HG03175 (cell line): Measurements from ENCODE around the gene LRRC32.

Source experiments
- ATAC-seq: cut with Tn5 transposase; IDR thresholded peaks from one replicate; pipeline ENCODE4 v1.9.1; 2021; ENCODE audit warnings: mild to moderate bottlenecking, moderate library complexity; ENCODE audit not compliant: unreplicated experiment

Gene LRRC32

GRCh38 chr11:76680518-76681425 lies 10.2 kb upstream of the LRRC32 start:
- ATAC-seq = peak; percentile 58

GRCh38 chr11:76678321-76678720 lies 7.8 kb upstream of the LRRC32 start:
- ATAC-seq = no peak

- ATAC-seq = no peak
Observed at GRCh38 chr11:76677458-76677765, 6.9 kb upstream of the LRRC32 start.

- ATAC-seq = no peak
Observed at GRCh38 chr11:76676636-76677457, 6.3 kb upstream of the LRRC32 start.

- peak; percentile 35 for ATAC-seq
Observed at GRCh38 chr11:76674517-76675400, 4.2 kb upstream of the LRRC32 start.

GRCh38 chr11:76673176-76674142 lies 2.9 kb upstream of the LRRC32 start:
- ATAC-seq = peak; percentile 7

GRCh38 chr11:76672431-76673175 lies 2.1 kb upstream of the LRRC32 start:
- ATAC-seq = peak; percentile 55

- ATAC-seq = no peak
Observed at GRCh38 chr11:76671626-76672309, 1.2 kb upstream of the LRRC32 start.

- no peak for ATAC-seq
Observed at GRCh38 chr11:76671237-76671592, 668 bp upstream of the LRRC32 start.

GRCh38 chr11:76669901-76670484 lies 554 bp downstream of the LRRC32 start:
- no peak for ATAC-seq

- no peak for ATAC-seq
Observed at GRCh38 chr11:76668362-76669155, 2.0 kb downstream of the LRRC32 start.

GRCh38 chr11:76667856-76668255 lies 2.7 kb downstream of the LRRC32 start:
- ATAC-seq = no peak

GRCh38 chr11:76667271-76667818 lies 3.2 kb downstream of the LRRC32 start:
- ATAC-seq = no peak

- no peak for ATAC-seq
Observed at GRCh38 chr11:76666830-76667229, 3.7 kb downstream of the LRRC32 start.

GRCh38 chr11:76666408-76666807 lies 4.1 kb downstream of the LRRC32 start:
- ATAC-seq = no peak

- no peak for ATAC-seq
Observed at GRCh38 chr11:76665921-76666351, 4.6 kb downstream of the LRRC32 start.

- no peak for ATAC-seq
Observed at GRCh38 chr11:76665172-76665571, 5.4 kb downstream of the LRRC32 start.
